ENCODE results near the gene MTAP.

Gene MTAP

GRCh38 chr9:21974722-21975409 lies 172.4 kb downstream of the MTAP start:
- DNase-seq (ENCODE audit: low read depth), result peak; percentile 49
- peak overlapping the region; percentile 59 for H3K4me3 ChIP-seq (ENCODE audit: low read depth, low read length)
- no peak for TF ChIP-seq CTCF (IDR thresholded peaks at IDR 0.05; ENCODE audit: insufficient read depth, low read depth, low read length, missing control alignments)

DNA sequence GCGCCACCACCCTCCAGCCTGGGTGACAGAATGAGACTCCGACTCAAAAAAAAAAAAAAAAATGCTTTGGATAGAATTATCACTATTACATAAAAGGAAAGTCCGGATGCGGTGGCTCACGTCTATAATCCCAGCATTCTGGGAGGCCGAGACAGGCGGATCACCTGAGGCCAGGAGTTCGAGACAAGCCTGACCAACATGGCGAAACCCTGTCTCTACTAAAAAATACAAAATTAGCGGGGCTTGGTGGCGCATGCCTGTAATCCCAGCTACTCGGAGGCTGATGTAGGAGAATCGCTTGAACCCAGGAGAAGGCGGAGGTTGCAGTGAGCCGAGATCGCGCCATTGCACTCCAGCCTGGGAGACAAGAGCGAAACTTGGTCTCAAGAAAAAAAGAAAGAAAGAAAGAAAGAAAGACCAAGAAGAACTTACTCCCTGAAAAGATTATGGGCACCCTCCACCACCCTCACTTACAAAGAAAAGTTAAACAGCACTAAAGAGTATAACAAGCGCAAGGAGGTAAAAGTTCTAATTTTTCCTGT lies 174.0 kb downstream of the MTAP start:
- no peak overlapping the region for H3K4me3 ChIP-seq (ENCODE audit: low read depth, low read length)
- TF ChIP-seq CTCF (IDR thresholded peaks at IDR 0.05; ENCODE audit: insufficient read depth, low read depth, low read length, missing control alignments), result no peak
- DNase-seq (ENCODE audit: low read depth), result no peak

DNA sequence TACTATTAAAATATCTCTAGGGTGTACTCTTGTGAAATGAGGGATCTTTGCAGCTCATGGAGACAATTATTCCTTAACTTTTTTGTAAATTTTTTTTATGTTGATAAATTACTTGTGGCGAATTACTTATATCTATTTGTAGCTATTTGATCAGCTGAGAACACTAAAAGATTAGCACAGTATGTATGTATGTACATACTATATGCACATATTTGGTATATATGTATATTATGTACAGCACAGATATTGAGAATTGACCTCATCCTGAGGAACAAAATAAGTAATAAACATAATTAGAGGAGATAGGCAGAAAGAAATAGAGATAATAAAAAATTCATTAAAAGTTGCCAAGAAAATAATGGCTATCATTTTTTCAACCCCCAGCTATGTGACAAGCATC lies 180.0 kb downstream of the MTAP start:
- H3K4me3 ChIP-seq (ENCODE audit: low read depth, low read length), result no peak overlapping the region
- DNase-seq (ENCODE audit: low read depth), result no peak
- no peak for TF ChIP-seq CTCF (IDR thresholded peaks at IDR 0.05; ENCODE audit: insufficient read depth, low read depth, low read length, missing control alignments)

- no peak for TF ChIP-seq CTCF (IDR thresholded peaks at IDR 0.05; ENCODE audit: insufficient read depth, low read depth, low read length, missing control alignments)
- H3K4me3 ChIP-seq (ENCODE audit: low read depth, low read length), result no peak overlapping the region
- no peak for DNase-seq (ENCODE audit: low read depth)
Observed at GRCh38 chr9:21982861-21983560, 180.6 kb downstream of the MTAP start.

GRCh38 chr9:21983561-21983935 lies 181.1 kb downstream of the MTAP start:
- TF ChIP-seq CTCF (IDR thresholded peaks at IDR 0.05; ENCODE audit: insufficient read depth, low read depth, low read length, missing control alignments), result no peak
- DNase-seq (ENCODE audit: low read depth), result no peak

DNA sequence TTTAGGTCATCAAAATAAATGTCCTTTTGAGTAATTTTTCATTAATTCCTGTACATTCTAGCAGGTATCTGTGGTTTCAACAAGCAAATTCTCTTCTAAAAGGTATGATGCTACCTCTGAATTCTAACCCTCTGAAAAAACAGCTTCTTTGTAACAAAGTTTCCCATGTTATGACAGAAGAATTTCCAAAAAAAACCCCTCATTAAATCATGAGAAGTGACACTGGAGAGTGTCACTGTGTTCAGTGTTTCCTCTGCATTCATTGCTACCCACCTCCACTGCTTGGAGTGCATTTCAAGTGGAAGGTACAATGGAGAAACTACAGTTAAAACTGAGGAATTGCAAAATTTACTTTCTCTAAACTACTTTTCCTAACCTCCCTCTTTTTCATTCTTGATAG lies 181.7 kb downstream of the MTAP start:
- no peak for DNase-seq (ENCODE audit: low read depth)
- no peak overlapping the region for H3K4me3 ChIP-seq (ENCODE audit: low read depth, low read length)
- no peak for TF ChIP-seq CTCF (IDR thresholded peaks at IDR 0.05; ENCODE audit: insufficient read depth, low read depth, low read length, missing control alignments)

More at GRCh38 chr9:21983561-21983935, 181.1 kb downstream of the MTAP start:
- H3K4me3 ChIP-seq (ENCODE audit: low read depth, low read length), result no peak overlapping the region
